Prostate gland (tissue), 2 donors: ENCODE measurements around the gene ASCL5.

Experiments
- CTCF ChIP-seq, 4 experiments: fragments of 200-600 bp in 2 of 4; fragments of 450-650 bp in 2 of 4; sonication (generic) in 2 of 4; IDR thresholded peaks; 1 replicate in 3 of 4; 2 replicates in 1 of 4; pipeline ENCODE4 v1.5.1; 2016 to 2019; ENCODE audit warnings: antibody characterized with exemption in 4 of 4, mild to moderate bottlenecking in 2 of 4, moderate library complexity in 2 of 4
- POLR2A ChIP-seq: fragments of 450-650 bp; IDR thresholded peaks from one replicate; pipeline ENCODE4 v1.6.1; 2016; ENCODE audit warnings: antibody characterized with exemption, mild to moderate bottlenecking
- POLR2AphosphoS5 ChIP-seq: sonication (generic); formaldehyde crosslinking; IDR thresholded peaks from one replicate; pipeline ENCODE4 v1.6.1; 2017; ENCODE audit warnings: antibody characterized with exemption

GRCh38 chr1:201155354-201155753, 28.4 kb upstream of the ASCL5 start:
- no peak for TF ChIP-seq POLR2A
- TF ChIP-seq CTCF (IDR thresholded peaks at IDR 0.05) = no peak
- no peak for TF ChIP-seq POLR2AphosphoS5
